HCT116 (cell line): ENCODE results near the gene CNN3. TPM values are rescaled to one million over a fixed set of nuclear protein-coding genes. Genes with fewer than 3 reads are reported as not detected.

Source experiments
- ATAC-seq: fragments of 200-7000 bp; cut with Tn5 transposase; 2 replicates; pipeline ENCODE4 v1.9.1; 2020; ENCODE audit warnings: mild to moderate bottlenecking, moderate library complexity
- BruUV-seq: library from RNA; stranded (reverse); fragments of 400-500 nt; replicated peaks from 2 replicates; lab custom pipeline; 2021; lab: Mats Ljungman, UMichigan
- CTCF ChIA-PET: fragments of 300-600 bp; sonication (Branson Sonifier 250); formaldehyde crosslinking; loops from one replicate; lab custom pipeline; 2021; ENCODE audit warnings: antibody characterized with exemption; lab: Charles Lee
- POLR2A ChIA-PET: fragments of 300-600, 350-600 bp; sonication (Branson Sonifier 250); formaldehyde crosslinking; loops from one replicate; lab custom pipeline; 2021; ENCODE audit warnings: antibody characterized with exemption; lab: Charles Lee
- RAD21 ChIA-PET, 2 experiments: fragments of 300-600 bp; sonication (Branson Sonifier 250); formaldehyde crosslinking; loops; one replicate each; lab custom pipeline; 2023; ENCODE audit warnings: low total read pairs in 2 of 2; ENCODE audit not compliant: uncharacterized antibody in 2 of 2, unreplicated experiment in 2 of 2, low non-redundant PET in 1 of 2; lab: Charles Lee
- DNase-seq: peaks from one replicate; pipeline ENCODE4 v3.0.0-alpha.2; 2010; ENCODE audit warnings: low read depth, low spot score
- H2AFZ ChIP-seq: fragments of 200-600 bp; shearing (Covaris generic), sonication (generic); 2 replicates; pipeline ENCODE4 v1.6.1; 2017; ENCODE audit warnings: low read depth, mixed run types, mixed read lengths, antibody characterized with exemption, low read length; ENCODE audit not compliant: poor library complexity, severe bottlenecking
- H3K27ac ChIP-seq: 2 replicates; pipeline ENCODE4 v1.5.1; 2012; ENCODE audit warnings: low read depth, low read length
- H3K27me3 ChIP-seq: fragments of 200-600 bp; sonication (generic); 2 replicates; pipeline ENCODE4 v1.6.1; 2016; ENCODE audit warnings: mixed run types, low read length, mixed read lengths; ENCODE audit not compliant: insufficient read depth
- H3K36me3 ChIP-seq, 2 experiments: fragments of 200-500 bp in 1 of 2; fragments of 200-600 bp in 1 of 2; sonication (Bioruptor generic) in 1 of 2; sonication (generic) in 1 of 2; 2 replicates each; pipeline versions ENCODE4 v1.5.1 to v1.6.1; 2014 to 2016; ENCODE audit warnings: low read length in 2 of 2, inconsistent platforms in 1 of 2, mixed read lengths in 1 of 2, mixed run types in 1 of 2; ENCODE audit not compliant: insufficient read depth in 2 of 2, control insufficient read depth in 1 of 2
- H3K4me1 ChIP-seq, 2 experiments: fragments of 200-600 bp in 1 of 2; sonication (generic) in 1 of 2; 2 replicates each; pipeline versions ENCODE4 v1.5.1 to v1.6.1; 2012 to 2017; ENCODE audit warnings: low read length in 2 of 2, inconsistent platforms in 1 of 2, mild to moderate bottlenecking in 1 of 2, mixed read lengths in 1 of 2, mixed run types in 1 of 2, moderate library complexity in 1 of 2; ENCODE audit not compliant: insufficient read depth in 2 of 2, control insufficient read depth in 1 of 2
- H3K4me2 ChIP-seq: fragments of 200-600 bp; sonication (generic); 2 replicates; pipeline ENCODE4 v1.6.1; 2017; ENCODE audit warnings: mixed run types, low read length, mixed read lengths
- H3K4me3 ChIP-seq, 2 experiments: fragments of 200-600 bp in 1 of 2; sonication (generic) in 1 of 2; replicated peaks in 1 of 2; 2 replicates each; pipeline ENCODE4 v1.5.1; 2011 to 2016; ENCODE audit warnings: low read length in 2 of 2, control low read depth in 1 of 2, low read depth in 1 of 2, mild to moderate bottlenecking in 1 of 2, mixed read lengths in 1 of 2, mixed run types in 1 of 2
- H3K79me2 ChIP-seq: fragments of 200-600 bp; sonication (generic); 2 replicates; pipeline ENCODE4 v1.6.1; 2017; ENCODE audit warnings: mild to moderate bottlenecking, mixed run types, low read length, moderate library complexity, mixed read lengths; ENCODE audit not compliant: insufficient read depth
- H3K9ac ChIP-seq: fragments of 200-600 bp; sonication (generic); 2 replicates; pipeline ENCODE4 v1.6.1; 2016; ENCODE audit warnings: low read length, mixed read lengths
- H3K9me2 ChIP-seq: fragments of 200-600 bp; sonication (generic), shearing (Covaris generic); 2 replicates; pipeline ENCODE4 v1.6.1; 2017; ENCODE audit warnings: mixed run types, mild to moderate bottlenecking, moderate library complexity; ENCODE audit not compliant: insufficient read depth
- H3K9me3 ChIP-seq, 2 experiments: fragments of 200-500 bp in 1 of 2; fragments of 200-600 bp in 1 of 2; sonication (Bioruptor generic) in 1 of 2; sonication (generic) in 1 of 2; 2 replicates each; pipeline ENCODE4 v1.6.1; 2014 to 2017; ENCODE audit warnings: low read length in 2 of 2, mixed read lengths in 2 of 2, inconsistent platforms in 1 of 2, low read depth in 1 of 2, mild to moderate bottlenecking in 1 of 2, mixed run types in 1 of 2, moderate library complexity in 1 of 2; ENCODE audit not compliant: control insufficient read depth in 1 of 2, insufficient read depth in 1 of 2
- H4K20me1 ChIP-seq: fragments of 200-600 bp; sonication (generic), shearing (Covaris generic); 2 replicates; pipeline ENCODE4 v1.6.1; 2017; ENCODE audit warnings: mixed run types, mild to moderate bottlenecking, moderate library complexity; ENCODE audit not compliant: insufficient read depth
- EZH2phosphoT487 ChIP-seq: fragments of 200-600 bp; IDR thresholded peaks from 2 replicates; pipeline ENCODE4 v1.6.1; 2018; ENCODE audit warnings: antibody characterized with exemption, borderline replicate concordance
- POLR2AphosphoS5 ChIP-seq: IDR thresholded peaks from 2 replicates; pipeline ENCODE4 v1.6.1; 2011; ENCODE audit warnings: mild to moderate bottlenecking, low read depth, low read length, moderate library complexity
- REST ChIP-seq: IDR thresholded peaks from 2 replicates; pipeline ENCODE4 v1.6.1; 2012; ENCODE audit warnings: low read depth
- SIN3A ChIP-seq: IDR thresholded peaks from 2 replicates; pipeline ENCODE4 v1.6.1; 2012; ENCODE audit warnings: low read depth
- YY1 ChIP-seq: IDR thresholded peaks from 2 replicates; pipeline ENCODE4 v1.6.1; 2011; ENCODE audit warnings: low read length, low read depth, moderate library complexity, mild to moderate bottlenecking; ENCODE audit not compliant: insufficient replicate concordance; ENCODE audit errors: extremely low read depth
- intact Hi-C: fragments of 100-400 bp; cut with micrococcal nuclease; formaldehyde crosslinking; loops from 2 replicates; pipeline ENCODE4 v1.10.0; 2022
- total RNA-seq: library from RNA; stranded (reverse); gene quantifications from one replicate; pipeline ENCODE4 v1.2.1, GENCODE V29; 2021; ENCODE audit not compliant: unreplicated experiment

Gene CNN3
- total RNA-seq, 1 experiment from 2014 or later, result 109 TPM

- Histone ChIP-seq H3K27ac (no peak overlapping the region), H3K79me2 (no peaks in the 10 kb centered on the region), H3K4me2 (no peak overlapping the region), H3K36me3 (no peaks in the 10 kb centered on the region), H3K4me1 (peaks cover 19 to 46% of the 10 kb centered on the region in 2 experiments), H3K9ac (no peak overlapping the region), H3K4me3 (no peak overlapping the region), H2AFZ (no peak overlapping the region), H3K9me2 (no peaks in the 10 kb centered on the region), H3K9me3 (no peaks in the 10 kb centered on the region), H3K27me3 (no peaks in the 10 kb centered on the region), H4K20me1 (no peaks in the 10 kb centered on the region)
- TF ChIP-seq POLR2AphosphoS5, result no peak
- ATAC-seq, result no peak
- ChIA-PET RAD21 (no interaction called here), POLR2A (no interaction called here), CTCF (interaction anchor here (5.5 to 7.0 kb wide), 2 partner anchors 184 to 188 kb away, joined by 101 to 190 read pairs; no protein-coding TSS in a partner anchor)
- intact Hi-C loops, result no loop called here
- DNase-seq, result no peak
- BruUV-seq, result no TSS peak
These were observed 70.0 kb downstream of the CNN3 start for GRCh38 chr1:94856868-94857267.

- ATAC-seq (no peak), DNase-seq (no peak)
- H3K4me2 ChIP-seq, result peak overlapping the region; percentile 86; the same call in 1 of the 2 replicates
- H3K4me1 ChIP-seq, result peaks cover 16 to 39% of the 10 kb centered on the region in 2 experiments
- no peaks in the 10 kb centered on the region for H4K20me1 ChIP-seq
- RAD21 ChIA-PET, result interaction anchor here in 1 of 2 experiments (3.8 kb wide), 1 partner anchor 185 kb away, joined by 52 read pairs; no protein-coding TSS in a partner anchor
- H3K9me3 ChIP-seq, result no peaks in the 10 kb centered on the region
- H3K9ac ChIP-seq, result no peak overlapping the region
- H3K4me3 ChIP-seq, result no peak overlapping the region
- no peak overlapping the region for H2AFZ ChIP-seq
- TF ChIP-seq EZH2phosphoT487 (no peak), REST (no peak), POLR2AphosphoS5 (no peak), YY1 (no peak), SIN3A (no peak)
- no peak overlapping the region for H3K27ac ChIP-seq
- H3K9me2 ChIP-seq, result no peaks in the 10 kb centered on the region
- POLR2A ChIA-PET, result no interaction called here
- CTCF ChIA-PET, result interaction anchor here (5.5 to 7.0 kb wide), 2 partner anchors 185 to 189 kb away, joined by 101 to 190 read pairs; no protein-coding TSS in a partner anchor
- BruUV-seq, result no TSS peak
- intact Hi-C loops, result no loop called here
- no peaks in the 10 kb centered on the region for H3K79me2 ChIP-seq
- no peaks in the 10 kb centered on the region for H3K36me3 ChIP-seq
- H3K27me3 ChIP-seq, result no peaks in the 10 kb centered on the region
These were observed 70.9 kb downstream of the CNN3 start for GRCh38 chr1:94856004-94856403.
